Tibial nerve (tissue), 4 donors: ENCODE data around the gene GAK. TPM values are rescaled to one million over a fixed set of nuclear protein-coding genes. Genes with fewer than 3 reads are reported as not detected.

Experiments
- DNase-seq, 2 donors: peaks; one replicate each; pipeline ENCODE4 v3.0.0-alpha.2; 2019; ENCODE audit warnings: low spot score in 2 of 2
- H3K27ac ChIP-seq, 4 donors: fragments of 200-600 bp; sonication (generic) in 3 of 4; one replicate each; pipeline ENCODE4 v1.5.1; 2017 to 2019; ENCODE audit warnings: mild to moderate bottlenecking in 1 of 4
- H3K27me3 ChIP-seq, 2 donors: fragments of 200-600 bp; sonication (generic) in 1 of 2; one replicate each; pipeline versions ENCODE4 v1.5.1 to v1.6.0; 2017 to 2019
- H3K36me3 ChIP-seq, 3 donors: fragments of 200-600 bp; sonication (generic); one replicate each; pipeline ENCODE4 v1.5.1; 2018 to 2019
- H3K4me1 ChIP-seq, 4 donors: fragments of 200-600 bp; sonication (generic) in 3 of 4; one replicate each; pipeline ENCODE4 v1.5.1; 2017 to 2019
- H3K4me3 ChIP-seq, 4 donors: fragments of 200-600 bp; sonication (generic) in 3 of 4; one replicate each; pipeline ENCODE4 v1.5.1; 2017 to 2019; ENCODE audit warnings: mild to moderate bottlenecking in 1 of 4, moderate library complexity in 1 of 4
- H3K9me3 ChIP-seq, 4 donors: fragments of 200-600 bp; sonication (generic) in 3 of 4; one replicate each; pipeline ENCODE4 v1.5.1; 2017 to 2019
- CTCF ChIP-seq, 5 experiments: fragments of 200-600 bp in 3 of 5; fragments of 450-650 bp in 2 of 5; sonication (generic) in 3 of 5; IDR thresholded peaks; one replicate each; pipeline ENCODE4 v1.5.1; 2016 to 2019; ENCODE audit warnings: antibody characterized with exemption in 5 of 5, mild to moderate bottlenecking in 3 of 5, moderate library complexity in 2 of 5
- EP300 ChIP-seq, 2 donors: sonication (generic); formaldehyde crosslinking; IDR thresholded peaks; one replicate each; pipeline ENCODE4 v1.6.1; 2017; ENCODE audit warnings: antibody characterized with exemption in 2 of 2, mild to moderate bottlenecking in 1 of 2
- POLR2A ChIP-seq, 2 donors: fragments of 450-650 bp; IDR thresholded peaks; one replicate each; pipeline ENCODE4 v1.6.1; 2017; ENCODE audit warnings: antibody characterized with exemption in 2 of 2, mild to moderate bottlenecking in 2 of 2, moderate library complexity in 2 of 2
- WGBS, 2 donors: methylation state at CpG; one replicate each; pipeline ENCODE4 v1.1.5; 2018; 5-methylcytosine and 5-hydroxymethylcytosine counted together
- total RNA-seq, 4 donors: library from RNA; depleted of rRNA; stranded (reverse); fragments of >200 nt; gene quantifications; one replicate each; pipeline ENCODE4 v1.1.0, GENCODE V29; 2016

Gene GAK
- total RNA-seq, 4 donors from 2014 or later = 92.3 to 177 (median 127) TPM

GRCh38 chr4:834368-835147 lies 97.6 kb downstream of the GAK start:
- Histone ChIP-seq H3K36me3 (no peaks in the 10 kb centered on the region), H3K4me3 (no peak overlapping the region), H3K4me1 (no peaks in the 10 kb centered on the region), H3K9me3 (peaks cover 0 to 70% (median 2%) of the 10 kb centered on the region in 4 donors), H3K27me3 (peaks cover 0 to 16% of the 10 kb centered on the region in 2 donors), H3K27ac (no peak overlapping the region)
- TF ChIP-seq POLR2A (IDR thresholded peaks at IDR 0.05) = no peak
- no peak for TF ChIP-seq CTCF (IDR thresholded peaks at IDR 0.05)
- TF ChIP-seq EP300 (IDR thresholded peaks at IDR 0.05) = no peak
- DNase-seq = no peak
- 71 to 77% methylated on average over 21 to 25 of the region's 29 CpGs for WGBS, 2 donors

GRCh38 chr4:833731-834367 lies 98.3 kb downstream of the GAK start:
- Histone ChIP-seq H3K36me3 (no peaks in the 10 kb centered on the region), H3K4me3 (no peak overlapping the region), H3K27me3 (peaks cover 0 to 23% of the 10 kb centered on the region in 2 donors), H3K9me3 (peaks cover 0 to 62% (median 0%) of the 10 kb centered on the region in 4 donors), H3K4me1 (no peaks in the 10 kb centered on the region), H3K27ac (no peak overlapping the region)
- TF ChIP-seq CTCF (IDR thresholded peaks at IDR 0.05) = no peak
- no peak for TF ChIP-seq EP300 (IDR thresholded peaks at IDR 0.05)
- TF ChIP-seq POLR2A (IDR thresholded peaks at IDR 0.05) = no peak
- 68 to 78% methylated on average over 17 to 18 of the region's 18 CpGs for WGBS, 2 donors
- DNase-seq = no peak

- no peak for DNase-seq
- H3K9me3 ChIP-seq = peaks cover 0 to 55% (median 0%) of the 10 kb centered on the region in 4 donors
- TF ChIP-seq POLR2A (IDR thresholded peaks at IDR 0.05) (no peak), EP300 (IDR thresholded peaks at IDR 0.05) (no peak), CTCF (IDR thresholded peaks at IDR 0.05) (no peak)
- H3K27me3 ChIP-seq = peaks cover 0 to 30% of the 10 kb centered on the region in 2 donors
- H3K27ac ChIP-seq = no peak overlapping the region
- no peaks in the 10 kb centered on the region for H3K36me3 ChIP-seq
- H3K4me1 ChIP-seq = no peaks in the 10 kb centered on the region
- H3K4me3 ChIP-seq = no peak overlapping the region
- 52 to 55% methylated on average over 10 of the region's 10 CpGs for WGBS, 2 donors
These were observed 99.0 kb downstream of the GAK start for GRCh38 chr4:833156-833555.

GRCh38 chr4:832536-832935 lies 99.6 kb downstream of the GAK start:
- no peak overlapping the region for H3K4me3 ChIP-seq
- H3K27ac ChIP-seq = no peak overlapping the region
- whole genome bisulfite sequencing, 2 donors = 86 to 89% methylated on average over 3 to 7 of the region's 9 CpGs
- no peak for DNase-seq
- no peaks in the 10 kb centered on the region for H3K36me3 ChIP-seq
- H3K27me3 ChIP-seq = peaks cover 0 to 36% of the 10 kb centered on the region in 2 donors
- H3K9me3 ChIP-seq = peaks cover 0 to 49% (median 0%) of the 10 kb centered on the region in 4 donors
- no peak for TF ChIP-seq EP300 (IDR thresholded peaks at IDR 0.05)
- TF ChIP-seq POLR2A (IDR thresholded peaks at IDR 0.05) = no peak
- TF ChIP-seq CTCF (IDR thresholded peaks at IDR 0.05) = no peak
- no peaks in the 10 kb centered on the region for H3K4me1 ChIP-seq

GRCh38 chr4:832108-832507 lies 100.0 kb downstream of the GAK start:
- Histone ChIP-seq H3K27me3 (peaks cover 0 to 41% of the 10 kb centered on the region in 2 donors), H3K9me3 (peaks cover 0 to 45% (median 0%) of the 10 kb centered on the region in 4 donors), H3K27ac (no peak overlapping the region), H3K36me3 (no peaks in the 10 kb centered on the region), H3K4me3 (no peak overlapping the region), H3K4me1 (peaks cover 0 to 2% (median 0%) of the 10 kb centered on the region in 4 donors)
- DNase-seq = no peak
- WGBS, 2 donors = 79 to 80% methylated on average over 3 to 5 of the region's 7 CpGs
- TF ChIP-seq CTCF (IDR thresholded peaks at IDR 0.05) (no peak), POLR2A (IDR thresholded peaks at IDR 0.05) (no peak), EP300 (IDR thresholded peaks at IDR 0.05) (no peak)
